Measurements from ENCODE around the gene OR10A3. TPM values are rescaled to one million over a fixed set of nuclear protein-coding genes. Genes with fewer than 3 reads are reported as not detected.
"Not testable (repeated sequence)": the region's sequence is repeated elsewhere in the genome, so short reads cannot be mapped to it uniquely, and the experiment has no call there.

OR10A3 gene, protein sequence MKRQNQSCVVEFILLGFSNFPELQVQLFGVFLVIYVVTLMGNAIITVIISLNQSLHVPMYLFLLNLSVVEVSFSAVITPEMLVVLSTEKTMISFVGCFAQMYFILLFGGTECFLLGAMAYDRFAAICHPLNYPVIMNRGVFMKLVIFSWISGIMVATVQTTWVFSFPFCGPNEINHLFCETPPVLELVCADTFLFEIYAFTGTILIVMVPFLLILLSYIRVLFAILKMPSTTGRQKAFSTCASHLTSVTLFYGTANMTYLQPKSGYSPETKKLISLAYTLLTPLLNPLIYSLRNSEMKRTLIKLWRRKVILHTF
- not detected for polyA plus RNA-seq

- Histone ChIP-seq H3K27me3 (ENCODE audit: control insufficient read depth in 1 of 2, insufficient read depth in 2 of 2, low read length in 2 of 2) (no peaks in the 10 kb centered on the region), H3K36me3 (ENCODE audit: control insufficient read depth in 2 of 2, insufficient read depth in 2 of 2, low read length in 1 of 2) (no peaks in the 10 kb centered on the region), H3K4me1 (ENCODE audit: control insufficient read depth in 2 of 2, insufficient read depth in 2 of 2, low read length in 1 of 2) (no peaks in the 10 kb centered on the region), H3K4me3 (ENCODE audit: low read depth in 1 of 2, low read length in 2 of 2) (no peak within 1 kb of the TSS), H3K27ac (ENCODE audit: low read depth in 2 of 2, low read length in 1 of 2) (no peak within 1 kb of the TSS), H3K9me3 (ENCODE audit: control insufficient read depth in 2 of 2, insufficient read depth in 1 of 2, low read depth in 1 of 2, low read length in 1 of 2) (peaks cover 0 to 13% of the 10 kb centered on the region in 2 donors)
- WGBS, 2 donors: 86 to 94% methylated on average over 2 of the region's 2 CpGs
Measured at GRCh38 chr11:7941608-7942007, at the start of gene OR10A3. OR10A3 (minus strand) TSS chr11:7941708; CDS start chr11:7939520, 2,188 bp downstream.

DNA sequence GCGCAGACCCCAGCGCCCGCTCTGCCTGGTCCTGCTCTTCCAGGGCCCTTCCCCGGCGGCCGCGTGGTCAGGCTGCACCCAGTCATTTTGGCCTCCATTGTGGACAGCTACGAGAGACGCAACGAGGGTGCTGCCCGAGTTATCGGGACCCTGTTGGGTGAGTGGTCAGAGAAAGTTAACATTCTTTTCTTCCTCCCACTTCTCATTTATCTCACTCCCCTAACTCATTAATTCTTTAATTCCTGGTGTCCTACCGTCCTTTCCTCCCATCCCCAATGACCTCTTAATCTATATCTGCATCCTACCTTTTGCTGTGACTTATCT is 46.0 kb upstream of the OR10A3 start:
- not testable (repeated sequence) for H3K27ac ChIP-seq (ENCODE audit: low read depth in 2 of 2, low read length in 1 of 2); H3K9me3 ChIP-seq (ENCODE audit: control insufficient read depth in 2 of 2, insufficient read depth in 1 of 2, low read depth in 1 of 2, low read length in 1 of 2); H3K4me1 ChIP-seq (ENCODE audit: control insufficient read depth in 2 of 2, insufficient read depth in 2 of 2, low read length in 1 of 2); H3K27me3 ChIP-seq (ENCODE audit: control insufficient read depth in 1 of 2, insufficient read depth in 2 of 2, low read length in 2 of 2); H3K36me3 ChIP-seq (ENCODE audit: control insufficient read depth in 2 of 2, insufficient read depth in 2 of 2, low read length in 1 of 2)
- H3K4me3 ChIP-seq (ENCODE audit: low read depth in 1 of 2, low read length in 2 of 2): peak overlapping the region; percentile 91
- 0% methylated on average over 7 to 9 of the region's 13 CpGs for WGBS, 2 donors

GRCh38 chr11:7986768-7987559 is 45.5 kb upstream of the OR10A3 start, which contains the start of gene EIF3F:
EIF3F (plus strand) TSS chr11:7987337; CDS start chr11:7987353, 16 bp downstream.
- WGBS, 2 donors: 1 to 2% methylated on average over 47 of the region's 47 CpGs
- H3K9me3 ChIP-seq (ENCODE audit: control insufficient read depth in 2 of 2, insufficient read depth in 1 of 2, low read depth in 1 of 2, low read length in 1 of 2): no peaks in the 10 kb centered on the region
- H3K4me3 ChIP-seq (ENCODE audit: low read depth in 1 of 2, low read length in 2 of 2): peak within 1 kb of the TSS; percentile 91
- no peaks in the 10 kb centered on the region for H3K27me3 ChIP-seq (ENCODE audit: control insufficient read depth in 1 of 2, insufficient read depth in 2 of 2, low read length in 2 of 2)
- H3K4me1 ChIP-seq (ENCODE audit: control insufficient read depth in 2 of 2, insufficient read depth in 2 of 2, low read length in 1 of 2): peaks cover 0 to 2% of the 10 kb centered on the region in 2 donors
- peak within 1 kb of the TSS; percentile 68 to 89 for H3K27ac ChIP-seq (ENCODE audit: low read depth in 2 of 2, low read length in 1 of 2)
- peaks cover under 1 to 2% of the 10 kb centered on the region in 2 donors for H3K36me3 ChIP-seq (ENCODE audit: control insufficient read depth in 2 of 2, insufficient read depth in 2 of 2, low read length in 1 of 2)

DNA sequence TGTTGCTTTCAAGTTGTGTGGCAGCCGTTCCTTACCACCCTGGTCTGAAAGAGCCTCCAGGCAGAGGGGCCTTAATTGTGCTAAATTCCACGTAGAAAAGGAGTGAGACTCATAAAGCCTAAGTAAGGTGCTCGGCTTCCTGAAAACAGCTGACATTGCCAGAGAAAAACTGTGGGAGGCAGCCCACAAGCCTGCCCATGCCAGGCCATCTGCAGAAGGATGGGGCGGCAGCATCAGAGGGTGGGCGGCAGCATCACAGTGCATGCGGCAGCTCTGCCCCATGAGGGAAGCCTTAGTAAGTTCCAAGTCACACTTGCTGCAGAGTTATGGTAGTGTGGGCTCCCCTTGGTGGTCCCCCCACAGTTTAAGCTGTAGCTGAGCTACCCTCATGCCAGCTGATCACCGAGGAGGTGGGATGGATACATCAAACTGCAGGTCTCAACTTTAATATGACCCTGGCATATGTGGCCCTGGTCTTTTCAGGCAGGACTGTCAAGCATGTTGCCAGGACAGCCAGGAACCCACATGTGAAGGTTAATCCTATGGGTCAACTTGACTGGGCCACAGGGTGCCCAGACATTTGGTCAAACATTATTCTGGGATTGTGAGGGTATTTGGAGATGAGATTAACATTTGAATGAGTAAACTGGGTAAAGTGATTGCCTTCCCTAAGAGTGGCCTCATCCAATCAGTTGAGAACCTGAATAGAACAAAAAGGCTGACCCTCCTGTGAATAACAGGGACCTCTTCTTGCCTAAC is 42.5 kb upstream of the OR10A3 start:
- H3K9me3 ChIP-seq (ENCODE audit: control insufficient read depth in 2 of 2, insufficient read depth in 1 of 2, low read depth in 1 of 2, low read length in 1 of 2): no peaks in the 10 kb centered on the region
- 74 to 81% methylated on average over 7 of the region's 7 CpGs for WGBS, 2 donors
- H3K36me3 ChIP-seq (ENCODE audit: control insufficient read depth in 2 of 2, insufficient read depth in 2 of 2, low read length in 1 of 2): no peaks in the 10 kb centered on the region
- peaks cover 0 to 2% of the 10 kb centered on the region in 2 donors for H3K4me1 ChIP-seq (ENCODE audit: control insufficient read depth in 2 of 2, insufficient read depth in 2 of 2, low read length in 1 of 2)
- no peak overlapping the region for H3K4me3 ChIP-seq (ENCODE audit: low read depth in 1 of 2, low read length in 2 of 2)
- H3K27me3 ChIP-seq (ENCODE audit: control insufficient read depth in 1 of 2, insufficient read depth in 2 of 2, low read length in 2 of 2): no peaks in the 10 kb centered on the region
- H3K27ac ChIP-seq (ENCODE audit: low read depth in 2 of 2, low read length in 1 of 2): no peak overlapping the region

DNA sequence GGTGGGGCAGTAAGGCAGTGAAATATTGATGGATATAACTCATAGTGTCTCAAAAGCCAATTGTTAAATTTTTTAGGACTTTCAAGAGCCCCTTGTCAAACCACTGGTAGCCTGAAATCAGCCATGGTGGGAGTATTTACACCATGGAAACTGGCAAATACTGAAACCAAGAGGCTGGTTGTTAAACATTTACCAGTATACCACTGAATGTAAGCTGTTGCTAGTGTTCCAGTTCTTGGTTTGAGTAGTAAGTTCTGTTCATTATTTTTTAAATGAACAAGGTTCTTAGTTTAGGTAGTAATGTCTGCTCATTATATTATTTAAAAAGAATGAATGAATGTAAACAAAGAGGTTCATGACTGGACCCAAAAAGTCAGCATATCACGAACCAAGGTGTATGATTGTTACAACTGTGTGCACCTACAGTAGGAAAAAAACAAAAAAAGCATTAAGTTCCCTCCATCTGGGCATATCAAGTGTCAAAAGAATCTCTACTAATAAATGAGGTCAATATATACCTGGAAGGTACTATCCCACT is 41.1 kb upstream of the OR10A3 start:
- H3K9me3 ChIP-seq (ENCODE audit: control insufficient read depth in 2 of 2, insufficient read depth in 1 of 2, low read depth in 1 of 2, low read length in 1 of 2): no peaks in the 10 kb centered on the region
- H3K36me3 ChIP-seq (ENCODE audit: control insufficient read depth in 2 of 2, insufficient read depth in 2 of 2, low read length in 1 of 2): no peaks in the 10 kb centered on the region
- peaks cover 0 to 2% of the 10 kb centered on the region in 2 donors for H3K4me1 ChIP-seq (ENCODE audit: control insufficient read depth in 2 of 2, insufficient read depth in 2 of 2, low read length in 1 of 2)
- H3K27ac ChIP-seq (ENCODE audit: low read depth in 2 of 2, low read length in 1 of 2): no peak overlapping the region
- H3K4me3 ChIP-seq (ENCODE audit: low read depth in 1 of 2, low read length in 2 of 2): no peak overlapping the region
- 64 to 84% methylated on average over 1 of the region's 1 CpG for WGBS, 2 donors
- H3K27me3 ChIP-seq (ENCODE audit: control insufficient read depth in 1 of 2, insufficient read depth in 2 of 2, low read length in 2 of 2): no peaks in the 10 kb centered on the region

GRCh38 chr11:7981619-7982157 is 40.2 kb upstream of the OR10A3 start:
- 72 to 79% methylated on average over 1 of the region's 1 CpG for WGBS, 2 donors
- no peak overlapping the region for H3K4me3 ChIP-seq (ENCODE audit: low read depth in 1 of 2, low read length in 2 of 2)
- no peaks in the 10 kb centered on the region for H3K27me3 ChIP-seq (ENCODE audit: control insufficient read depth in 1 of 2, insufficient read depth in 2 of 2, low read length in 2 of 2)
- H3K4me1 ChIP-seq (ENCODE audit: control insufficient read depth in 2 of 2, insufficient read depth in 2 of 2, low read length in 1 of 2): peaks cover 0 to 2% of the 10 kb centered on the region in 2 donors
- H3K36me3 ChIP-seq (ENCODE audit: control insufficient read depth in 2 of 2, insufficient read depth in 2 of 2, low read length in 1 of 2): no peaks in the 10 kb centered on the region
- H3K27ac ChIP-seq (ENCODE audit: low read depth in 2 of 2, low read length in 1 of 2): no peak overlapping the region
- H3K9me3 ChIP-seq (ENCODE audit: control insufficient read depth in 2 of 2, insufficient read depth in 1 of 2, low read depth in 1 of 2, low read length in 1 of 2): no peaks in the 10 kb centered on the region

GRCh38 chr11:7977232-7977917 is 35.9 kb upstream of the OR10A3 start:
- WGBS, 2 donors: 56% methylated on average over 5 of the region's 5 CpGs
- Histone ChIP-seq H3K27me3 (ENCODE audit: control insufficient read depth in 1 of 2, insufficient read depth in 2 of 2, low read length in 2 of 2) (no peaks in the 10 kb centered on the region), H3K36me3 (ENCODE audit: control insufficient read depth in 2 of 2, insufficient read depth in 2 of 2, low read length in 1 of 2) (no peaks in the 10 kb centered on the region), H3K4me3 (ENCODE audit: low read depth in 1 of 2, low read length in 2 of 2) (no peak overlapping the region), H3K4me1 (ENCODE audit: control insufficient read depth in 2 of 2, insufficient read depth in 2 of 2, low read length in 1 of 2) (no peaks in the 10 kb centered on the region), H3K9me3 (ENCODE audit: control insufficient read depth in 2 of 2, insufficient read depth in 1 of 2, low read depth in 1 of 2, low read length in 1 of 2) (no peaks in the 10 kb centered on the region), H3K27ac (ENCODE audit: low read depth in 2 of 2, low read length in 1 of 2) (no peak overlapping the region)

GRCh38 chr11:7974668-7975067 is 33.2 kb upstream of the OR10A3 start:
- H3K27me3 ChIP-seq (ENCODE audit: control insufficient read depth in 1 of 2, insufficient read depth in 2 of 2, low read length in 2 of 2): no peaks in the 10 kb centered on the region
- H3K27ac ChIP-seq (ENCODE audit: low read depth in 2 of 2, low read length in 1 of 2): no peak overlapping the region
- H3K4me3 ChIP-seq (ENCODE audit: low read depth in 1 of 2, low read length in 2 of 2): no peak overlapping the region
- H3K9me3 ChIP-seq (ENCODE audit: control insufficient read depth in 2 of 2, insufficient read depth in 1 of 2, low read depth in 1 of 2, low read length in 1 of 2): no peaks in the 10 kb centered on the region
- 77 to 86% methylated on average over 2 of the region's 2 CpGs for WGBS, 2 donors
- H3K36me3 ChIP-seq (ENCODE audit: control insufficient read depth in 2 of 2, insufficient read depth in 2 of 2, low read length in 1 of 2): no peaks in the 10 kb centered on the region
- H3K4me1 ChIP-seq (ENCODE audit: control insufficient read depth in 2 of 2, insufficient read depth in 2 of 2, low read length in 1 of 2): no peaks in the 10 kb centered on the region

GRCh38 chr11:7973011-7973410 is 31.5 kb upstream of the OR10A3 start:
- Histone ChIP-seq H3K9me3 (ENCODE audit: control insufficient read depth in 2 of 2, insufficient read depth in 1 of 2, low read depth in 1 of 2, low read length in 1 of 2) (no peaks in the 10 kb centered on the region), H3K27me3 (ENCODE audit: control insufficient read depth in 1 of 2, insufficient read depth in 2 of 2, low read length in 2 of 2) (no peaks in the 10 kb centered on the region), H3K4me1 (ENCODE audit: control insufficient read depth in 2 of 2, insufficient read depth in 2 of 2, low read length in 1 of 2) (no peaks in the 10 kb centered on the region), H3K27ac (ENCODE audit: low read depth in 2 of 2, low read length in 1 of 2) (no peak overlapping the region), H3K36me3 (ENCODE audit: control insufficient read depth in 2 of 2, insufficient read depth in 2 of 2, low read length in 1 of 2) (no peaks in the 10 kb centered on the region), H3K4me3 (ENCODE audit: low read depth in 1 of 2, low read length in 2 of 2) (no peak overlapping the region)
- WGBS, 2 donors: 81 to 85% methylated on average over 5 of the region's 5 CpGs

All from esophagus (tissue), 2 donors.